GM04504 (cell line): ENCODE results near the gene CRYGB.
"Not testable (repeated sequence)": the region's sequence is repeated elsewhere in the genome, so short reads cannot be mapped to it uniquely, and the experiment has no call there.

ENCODE experiments used
- DNase-seq: peaks from one replicate; pipeline ENCODE4 v3.0.0-alpha.2; 2012; ENCODE audit warnings: low read depth

Gene CRYGB

GRCh38 chr2:208112969-208113368 lies 33.0 kb downstream of the CRYGB start:
- no peak for DNase-seq

- DNase-seq = not testable (repeated sequence)
These were observed 33.6 kb downstream of the CRYGB start for GRCh38 chr2:208112273-208112745.

- no peak for DNase-seq
These were observed 42.3 kb downstream of the CRYGB start for GRCh38 chr2:208103616-208104015.

GRCh38 chr2:208101716-208102631 lies 44.0 kb downstream of the CRYGB start:
- no peak for DNase-seq

- no peak for DNase-seq
These were observed 46.1 kb downstream of the CRYGB start for GRCh38 chr2:208099682-208100470.

GRCh38 chr2:208098701-208099100 lies 47.3 kb downstream of the CRYGB start:
- not testable (repeated sequence) for DNase-seq

GRCh38 chr2:208098267-208098666 lies 47.7 kb downstream of the CRYGB start:
- no peak for DNase-seq

- no peak for DNase-seq
These were observed 48.2 kb downstream of the CRYGB start for GRCh38 chr2:208097801-208098200.

GRCh38 chr2:208097313-208097712 lies 48.6 kb downstream of the CRYGB start:
- DNase-seq = no peak

- no peak for DNase-seq
These were observed 49.9 kb downstream of the CRYGB start for GRCh38 chr2:208096080-208096479.

GRCh38 chr2:208093128-208093527 lies 52.8 kb downstream of the CRYGB start:
- DNase-seq = no peak
